ENCODE data around the gene CEP63.
"Not testable (repeated sequence)": the region's sequence is repeated elsewhere in the genome, so short reads cannot be mapped to it uniquely, and the experiment has no call there.

Gene CEP63

GRCh38 chr3:134590766-134591165, 104.9 kb downstream of the CEP63 start:
- DNase-seq = no peak

- no peak for DNase-seq
Measured at GRCh38 chr3:134592806-134593205, 106.9 kb downstream of the CEP63 start.

DNA sequence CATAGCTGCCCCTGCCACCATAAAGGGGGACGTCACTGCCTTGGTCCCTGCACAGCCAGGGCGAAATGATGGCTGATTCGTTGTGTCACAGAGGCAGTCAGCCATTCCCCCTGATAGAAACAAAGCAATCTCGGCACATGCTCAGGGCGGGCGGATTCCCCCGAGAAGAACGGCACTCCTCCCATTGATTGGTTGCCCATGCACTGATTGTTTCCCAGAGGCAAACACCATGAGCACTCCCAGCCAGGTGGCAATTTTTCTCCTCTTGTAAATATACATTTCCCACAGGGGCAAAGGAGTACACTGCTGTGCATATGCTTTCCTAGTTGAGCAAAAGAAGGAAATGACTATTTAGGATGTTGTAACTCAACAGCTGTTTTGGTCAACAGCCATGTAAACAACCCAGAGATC, 108.5 kb downstream of the CEP63 start:
- no peak for DNase-seq

DNA sequence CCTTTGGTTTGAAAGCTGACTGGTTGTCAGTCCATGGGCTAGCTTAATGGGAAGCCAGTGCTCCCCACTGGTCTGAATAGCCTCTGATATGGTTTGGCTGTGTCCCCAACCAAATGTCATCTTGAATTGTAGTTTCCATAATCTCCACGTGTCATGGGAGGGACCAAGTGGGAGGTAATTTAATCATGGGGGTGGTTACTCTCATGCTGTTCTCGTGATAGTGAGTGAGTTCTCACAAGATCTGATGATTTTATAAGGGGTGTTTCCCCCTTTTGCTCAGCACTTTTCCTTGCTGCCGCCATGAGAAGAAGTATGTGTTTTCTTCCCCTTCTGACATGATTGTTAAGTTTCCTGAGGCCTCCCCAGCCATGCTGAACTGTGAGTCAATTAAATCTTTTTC, 109.1 kb downstream of the CEP63 start:
- not testable (repeated sequence) for DNase-seq

DNA sequence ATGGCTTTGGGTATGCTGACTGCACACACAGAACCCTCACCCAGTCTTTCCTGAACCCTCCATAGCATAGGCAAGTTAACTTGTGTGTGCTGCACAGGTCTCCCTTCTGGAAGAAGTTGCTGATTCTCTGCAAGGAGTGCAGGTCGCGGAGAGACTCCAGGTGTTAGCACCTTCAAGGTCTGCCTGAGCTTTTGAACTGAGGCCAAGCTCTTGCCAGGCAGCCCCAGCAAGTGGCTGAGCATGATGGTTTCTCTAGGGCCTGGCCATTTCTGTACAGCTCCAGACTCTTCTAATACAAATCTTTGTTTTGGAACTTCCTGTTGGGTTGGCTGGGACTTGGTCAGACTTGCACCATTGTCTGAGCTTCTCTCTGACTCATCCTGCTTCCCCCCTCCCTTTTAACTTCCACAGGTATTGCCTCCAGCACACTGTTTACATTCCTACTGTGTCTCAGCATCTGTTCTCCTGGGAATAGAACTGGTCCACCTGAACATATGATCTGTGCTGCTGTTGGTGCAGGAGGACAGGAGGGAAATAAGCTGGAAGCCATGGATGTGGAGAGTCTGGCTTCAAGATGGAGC, 111.6 kb downstream of the CEP63 start:
- DNase-seq = no peak

- DNase-seq = no peak
Measured at GRCh38 chr3:134598763-134599545, 113.1 kb downstream of the CEP63 start.

DNA sequence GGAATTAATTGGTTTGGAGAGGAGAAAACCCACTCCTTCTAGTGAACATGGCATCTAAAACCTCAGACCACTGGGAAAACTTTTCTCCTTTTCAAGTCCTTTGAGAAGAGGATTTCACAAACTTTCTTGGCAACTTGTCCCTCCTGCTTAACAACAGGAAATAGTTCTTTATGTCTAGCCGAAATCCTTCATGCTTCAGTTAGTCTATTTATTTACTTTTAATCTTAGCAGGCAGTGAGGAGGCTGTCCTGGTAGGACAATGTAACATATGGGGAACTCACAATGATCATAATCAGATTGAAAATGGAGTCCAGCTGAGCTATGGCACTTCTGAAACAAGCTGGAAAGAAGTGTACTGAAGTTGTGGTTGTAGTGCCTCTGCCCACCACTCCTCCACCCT, 114.3 kb downstream of the CEP63 start:
- no peak for DNase-seq

- peak; percentile 50 for DNase-seq
Measured at GRCh38 chr3:134600685-134601463, 115.0 kb downstream of the CEP63 start.

- DNase-seq = no peak
Measured at GRCh38 chr3:134601539-134602439, 115.9 kb downstream of the CEP63 start.

- DNase-seq = no peak
Measured at GRCh38 chr3:134602440-134602814, 116.6 kb downstream of the CEP63 start.

- DNase-seq = no peak
Measured at GRCh38 chr3:134603480-134603879, 117.6 kb downstream of the CEP63 start.

DNA sequence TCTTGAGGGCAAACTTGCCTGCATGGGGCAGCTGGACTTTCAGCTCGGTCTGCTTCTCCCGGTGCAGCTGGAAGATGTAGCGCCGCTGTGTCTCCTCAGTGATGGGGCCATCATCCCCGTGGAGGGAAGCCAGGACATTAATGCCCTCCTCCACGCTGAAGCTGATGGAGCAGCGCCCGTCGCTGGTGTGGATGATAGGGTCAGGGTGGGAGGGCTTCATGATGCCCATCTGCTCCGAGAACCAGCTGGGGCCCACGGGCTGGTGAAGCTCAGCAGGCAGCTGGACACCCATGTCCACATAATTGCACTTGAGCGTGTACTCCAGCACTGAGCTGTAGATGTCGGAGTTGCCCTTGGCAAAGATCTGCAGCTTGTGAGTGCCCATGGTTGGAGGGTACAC, 118.1 kb downstream of the CEP63 start:
- no peak for DNase-seq

DNA sequence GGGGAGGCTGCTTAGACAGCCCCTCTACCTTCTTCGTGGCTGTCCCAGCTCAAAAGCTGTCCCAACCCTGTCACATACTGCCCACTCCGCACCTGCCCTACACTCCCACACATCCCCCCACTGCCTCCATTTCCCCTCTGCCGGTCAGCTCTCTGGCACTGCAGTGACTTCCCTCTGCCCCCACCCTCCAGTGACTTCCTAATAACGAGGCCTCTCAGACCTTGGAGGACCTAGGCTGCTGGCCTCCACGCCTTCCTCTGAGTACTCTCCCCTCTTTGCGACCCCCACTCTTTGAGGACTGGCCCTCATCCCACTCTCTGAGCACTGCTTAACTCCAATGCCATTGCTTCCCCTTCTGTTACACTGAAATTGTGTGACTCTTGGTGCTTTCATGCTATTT, 119.7 kb downstream of the CEP63 start:
- DNase-seq = no peak

DNA sequence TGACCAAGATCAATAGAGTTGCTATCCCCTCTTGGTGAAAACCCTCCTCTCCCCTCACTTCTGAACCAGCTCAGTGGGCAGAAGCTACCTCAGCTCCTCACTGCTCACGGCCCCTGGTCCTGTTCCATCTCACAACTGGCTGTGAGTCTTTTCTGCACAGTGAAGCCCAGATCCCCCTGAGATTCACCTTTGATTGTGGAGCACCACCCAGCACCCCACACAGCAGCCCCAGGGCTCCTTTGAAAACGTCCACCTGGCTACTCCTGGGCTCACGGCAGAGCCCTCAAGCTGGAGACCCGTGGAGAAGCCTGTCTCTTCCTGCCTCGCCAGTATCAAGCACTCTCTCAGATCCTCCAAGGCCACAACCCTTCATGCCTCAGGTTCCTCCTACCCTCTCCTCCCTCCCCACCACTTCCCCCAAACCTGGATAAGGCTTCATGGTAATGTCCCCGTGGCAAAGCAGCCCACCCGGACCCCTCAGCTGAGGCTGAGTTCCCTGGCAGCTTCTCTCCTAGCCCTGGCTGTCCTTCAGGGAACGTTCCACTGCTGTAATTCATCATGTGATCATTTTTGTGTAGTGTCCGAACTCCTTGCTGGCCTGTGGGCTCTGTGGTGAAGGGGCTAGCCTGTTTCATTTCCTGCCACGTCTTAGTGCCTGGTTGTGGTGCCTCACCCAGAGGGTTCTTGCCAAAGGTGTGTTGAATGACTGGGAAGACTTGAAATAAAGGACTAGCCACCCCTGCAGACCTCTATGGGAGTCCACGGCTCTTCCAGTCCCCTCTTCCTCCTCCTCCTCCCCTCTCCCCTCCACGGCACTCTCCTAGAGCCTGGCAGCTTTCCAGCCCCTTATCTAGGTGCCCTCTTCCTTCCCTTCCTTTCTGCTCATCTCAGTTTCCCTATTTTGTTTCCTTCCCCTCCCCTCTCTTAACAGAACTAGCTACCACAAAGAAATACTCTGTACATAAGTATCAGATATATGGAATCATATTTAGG, 120.5 kb downstream of the CEP63 start:
- no peak for DNase-seq

- no peak for DNase-seq
Measured at GRCh38 chr3:134607054-134608022, 121.5 kb downstream of the CEP63 start.

DNA sequence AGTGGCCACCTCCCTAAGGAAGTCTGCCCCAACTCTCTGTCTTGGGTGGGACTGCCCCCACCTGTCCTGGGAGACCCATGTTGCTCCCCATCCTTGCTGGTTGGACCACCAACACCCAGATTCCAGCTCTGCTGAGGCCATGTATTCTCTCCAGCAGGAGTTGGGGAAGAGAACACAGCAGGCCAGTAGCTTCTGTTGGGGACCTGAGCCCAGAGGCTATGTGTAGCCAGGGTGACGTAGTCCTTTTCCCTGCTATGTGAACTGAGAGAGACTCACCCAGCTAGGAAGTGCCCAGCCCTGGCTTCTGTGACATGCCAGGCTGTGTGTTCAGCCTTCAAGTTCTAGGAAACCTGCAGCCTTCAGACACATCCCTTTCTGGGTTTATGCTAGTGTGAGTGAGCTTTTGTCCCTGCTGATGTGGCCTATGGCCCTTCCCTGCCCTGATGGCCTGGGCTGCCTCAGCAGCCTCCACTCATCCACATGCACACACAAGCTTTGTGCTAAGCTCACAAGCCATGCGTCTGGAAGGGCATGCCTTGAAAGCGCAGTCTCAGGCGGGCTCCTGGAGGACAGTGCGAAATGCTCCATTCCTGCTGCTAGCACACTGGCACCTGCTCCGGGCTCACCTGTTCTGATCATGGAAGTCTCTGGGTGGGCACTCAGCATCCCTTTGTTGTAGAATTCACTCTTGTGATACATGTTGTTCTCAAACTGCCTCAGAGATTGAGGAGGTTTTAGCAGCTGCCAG, 122.3 kb downstream of the CEP63 start:
- DNase-seq = no peak

- no peak for DNase-seq
Measured at GRCh38 chr3:134608771-134609435, 123.0 kb downstream of the CEP63 start.

GRCh38 chr3:134609821-134610431, 124.1 kb downstream of the CEP63 start:
- DNase-seq = no peak
